ENCODE data around the gene UBE2N.
"Not testable (repeated sequence)": the region's sequence is repeated elsewhere in the genome, so short reads cannot be mapped to it uniquely, and the experiment has no call there.

Gene UBE2N

GRCh38 chr12:93387780-93388179 is 54.0 kb downstream of the UBE2N start:
- peaks cover 14% of the 10 kb centered on the region for H3K4me1 ChIP-seq (ENCODE audit: control insufficient read depth, insufficient read depth, low read length)
- H3K36me3 ChIP-seq (ENCODE audit: insufficient read depth, low read length) = peaks cover 7% of the 10 kb centered on the region
- peak overlapping the region; percentile 44 for H3K4me2 ChIP-seq (ENCODE audit: low read length)
- H3K27me3 ChIP-seq (ENCODE audit: control insufficient read depth, insufficient read depth, low read length) = no peaks in the 10 kb centered on the region
- no peak overlapping the region for H3K4me3 ChIP-seq (ENCODE audit: low read length)
- H3K9ac ChIP-seq (ENCODE audit: low read depth, low read length) = no peak overlapping the region
- no peaks in the 10 kb centered on the region for H3K9me3 ChIP-seq (replicated peaks; ENCODE audit: low read length)

- H3K9ac ChIP-seq (ENCODE audit: low read depth, low read length); H3K9me3 ChIP-seq (replicated peaks; ENCODE audit: low read length): not testable (repeated sequence)
These were observed 59.7 kb downstream of the UBE2N start for GRCh38 chr12:93381976-93382437.

GRCh38 chr12:93381161-93381975 is 60.4 kb downstream of the UBE2N start:
- H3K9ac ChIP-seq (ENCODE audit: low read depth, low read length) = peak overlapping the region; percentile 95

More at GRCh38 chr12:93381976-93382437, 59.7 kb downstream of the UBE2N start:
- peaks cover 17% of the 10 kb centered on the region for H3K4me1 ChIP-seq (ENCODE audit: control insufficient read depth, insufficient read depth, low read length)
- peak overlapping the region; percentile 87 for H3K4me2 ChIP-seq (ENCODE audit: low read length)
- H3K4me3 ChIP-seq (ENCODE audit: low read length) = peak overlapping the region; percentile 80
- not testable (repeated sequence) for H3K27me3 ChIP-seq (ENCODE audit: control insufficient read depth, insufficient read depth, low read length); H3K36me3 ChIP-seq (ENCODE audit: insufficient read depth, low read length)

GRCh38 chr12:93380480-93381121 is 61.1 kb downstream of the UBE2N start:
- no peaks in the 10 kb centered on the region for H3K27me3 ChIP-seq (ENCODE audit: control insufficient read depth, insufficient read depth, low read length)
- peak overlapping the region; percentile 87 for H3K4me2 ChIP-seq (ENCODE audit: low read length)
- H3K4me1 ChIP-seq (ENCODE audit: control insufficient read depth, insufficient read depth, low read length) = peaks cover 22% of the 10 kb centered on the region
- no peaks in the 10 kb centered on the region for H3K9me3 ChIP-seq (replicated peaks; ENCODE audit: low read length)
- peak overlapping the region; percentile 80 for H3K4me3 ChIP-seq (ENCODE audit: low read length)
- H3K9ac ChIP-seq (ENCODE audit: low read depth, low read length) = peak overlapping the region; percentile 95
- peaks cover 7% of the 10 kb centered on the region for H3K36me3 ChIP-seq (ENCODE audit: insufficient read depth, low read length)

More at GRCh38 chr12:93381161-93381975, 60.4 kb downstream of the UBE2N start:
- H3K36me3 ChIP-seq (ENCODE audit: insufficient read depth, low read length) = peaks cover 7% of the 10 kb centered on the region
- no peaks in the 10 kb centered on the region for H3K27me3 ChIP-seq (ENCODE audit: control insufficient read depth, insufficient read depth, low read length)
- peaks cover 22% of the 10 kb centered on the region for H3K4me1 ChIP-seq (ENCODE audit: control insufficient read depth, insufficient read depth, low read length)
- no peaks in the 10 kb centered on the region for H3K9me3 ChIP-seq (replicated peaks; ENCODE audit: low read length)
- peak overlapping the region; percentile 87 for H3K4me2 ChIP-seq (ENCODE audit: low read length)
- H3K4me3 ChIP-seq (ENCODE audit: low read length) = peak overlapping the region; percentile 80

- Histone ChIP-seq H3K4me3 (ENCODE audit: low read length) (peak overlapping the region; percentile 80), H3K27me3 (ENCODE audit: control insufficient read depth, insufficient read depth, low read length) (no peaks in the 10 kb centered on the region), H3K4me2 (ENCODE audit: low read length) (peak overlapping the region; percentile 87), H3K9me3 (replicated peaks; ENCODE audit: low read length) (no peaks in the 10 kb centered on the region), H3K4me1 (ENCODE audit: control insufficient read depth, insufficient read depth, low read length) (peaks cover 22% of the 10 kb centered on the region), H3K36me3 (ENCODE audit: insufficient read depth, low read length) (peaks cover 2% of the 10 kb centered on the region), H3K9ac (ENCODE audit: low read depth, low read length) (peak overlapping the region; percentile 95)
These were observed 61.8 kb downstream of the UBE2N start for GRCh38 chr12:93379981-93380361.

GRCh38 chr12:93379326-93379980 is 62.3 kb downstream of the UBE2N start:
- H3K9ac ChIP-seq (ENCODE audit: low read depth, low read length) = peak overlapping the region; percentile 95
- peaks cover 22% of the 10 kb centered on the region for H3K4me1 ChIP-seq (ENCODE audit: control insufficient read depth, insufficient read depth, low read length)
- H3K9me3 ChIP-seq (replicated peaks; ENCODE audit: low read length) = no peaks in the 10 kb centered on the region
- peak overlapping the region; percentile 80 for H3K4me3 ChIP-seq (ENCODE audit: low read length)
- peak overlapping the region; percentile 87 for H3K4me2 ChIP-seq (ENCODE audit: low read length)
- no peaks in the 10 kb centered on the region for H3K27me3 ChIP-seq (ENCODE audit: control insufficient read depth, insufficient read depth, low read length)
- H3K36me3 ChIP-seq (ENCODE audit: insufficient read depth, low read length) = no peaks in the 10 kb centered on the region

GRCh38 chr12:93378998-93379325 is 62.8 kb downstream of the UBE2N start:
- Histone ChIP-seq H3K4me2 (ENCODE audit: low read length) (peak overlapping the region; percentile 87), H3K4me1 (ENCODE audit: control insufficient read depth, insufficient read depth, low read length) (peaks cover 22% of the 10 kb centered on the region), H3K9ac (ENCODE audit: low read depth, low read length) (peak overlapping the region; percentile 95), H3K4me3 (ENCODE audit: low read length) (peak overlapping the region; percentile 80), H3K27me3 (ENCODE audit: control insufficient read depth, insufficient read depth, low read length) (no peaks in the 10 kb centered on the region), H3K9me3 (replicated peaks; ENCODE audit: low read length) (no peaks in the 10 kb centered on the region), H3K36me3 (ENCODE audit: insufficient read depth, low read length) (no peaks in the 10 kb centered on the region)

GRCh38 chr12:93378196-93378997 is 63.4 kb downstream of the UBE2N start:
- not testable (repeated sequence) for H3K9me3 ChIP-seq (replicated peaks; ENCODE audit: low read length); H3K36me3 ChIP-seq (ENCODE audit: insufficient read depth, low read length); H3K27me3 ChIP-seq (ENCODE audit: control insufficient read depth, insufficient read depth, low read length)
- Histone ChIP-seq H3K4me3 (ENCODE audit: low read length) (peak overlapping the region; percentile 80), H3K4me2 (ENCODE audit: low read length) (peak overlapping the region; percentile 87), H3K9ac (ENCODE audit: low read depth, low read length) (peak overlapping the region; percentile 95), H3K4me1 (ENCODE audit: control insufficient read depth, insufficient read depth, low read length) (peaks cover 22% of the 10 kb centered on the region)

- no peaks in the 10 kb centered on the region for H3K36me3 ChIP-seq (ENCODE audit: insufficient read depth, low read length)
- H3K4me3 ChIP-seq (ENCODE audit: low read length) = peak within 1 kb of the TSS; percentile 80
- no peaks in the 10 kb centered on the region for H3K9me3 ChIP-seq (replicated peaks; ENCODE audit: low read length)
- peak within 1 kb of the TSS; percentile 87 for H3K4me2 ChIP-seq (ENCODE audit: low read length)
- H3K9ac ChIP-seq (ENCODE audit: low read depth, low read length) = peak within 1 kb of the TSS; percentile 95
- peaks cover 22% of the 10 kb centered on the region for H3K4me1 ChIP-seq (ENCODE audit: control insufficient read depth, insufficient read depth, low read length)
- H3K27me3 ChIP-seq (ENCODE audit: control insufficient read depth, insufficient read depth, low read length) = no peaks in the 10 kb centered on the region
These were observed 64.2 kb downstream of the UBE2N start, which contains the start of gene NUDT4 for GRCh38 chr12:93377252-93378195. NUDT4 (plus strand) TSS chr12:93377925; CDS start chr12:93378323, 398 bp downstream.

Measured in skeletal muscle satellite cell (primary cell).